HCEC 1CT (cell line): ENCODE results near the gene CEACAM18.
"Not testable (repeated sequence)": the region's sequence is repeated elsewhere in the genome, so short reads cannot be mapped to it uniquely, and the experiment has no call there.

Source experiments
- DNase-seq: peaks from one replicate; pipeline ENCODE4 v3.0.0-alpha.2; 2017

CEACAM18 gene

GRCh38 chr19:51478381-51479234, at the start of gene CEACAM18:
Gene CEACAM18 (plus strand): TSS chr19:51478539.
- no peak for DNase-seq

- no peak for DNase-seq
These were observed 48.1 kb upstream of the CEACAM18 start for GRCh38 chr19:51430221-51430620.

- DNase-seq = no peak
These were observed 47.2 kb upstream of the CEACAM18 start for GRCh38 chr19:51431124-51431523.

GRCh38 chr19:51433043-51433442, 45.3 kb upstream of the CEACAM18 start:
- DNase-seq = no peak

- DNase-seq = no peak
These were observed 43.9 kb upstream of the CEACAM18 start for GRCh38 chr19:51434456-51434855.

GRCh38 chr19:51439021-51439465, 39.3 kb upstream of the CEACAM18 start:
- DNase-seq = no peak

GRCh38 chr19:51440052-51440451, 38.3 kb upstream of the CEACAM18 start:
- DNase-seq = no peak

GRCh38 chr19:51440846-51441409, 37.4 kb upstream of the CEACAM18 start:
- DNase-seq = no peak

GRCh38 chr19:51441410-51442390, 36.6 kb upstream of the CEACAM18 start:
- DNase-seq = no peak

- not testable (repeated sequence) for DNase-seq
These were observed 30.8 kb upstream of the CEACAM18 start for GRCh38 chr19:51447510-51447909.

GRCh38 chr19:51448011-51448410, 30.3 kb upstream of the CEACAM18 start:
- no peak for DNase-seq

GRCh38 chr19:51448411-51449016, 29.8 kb upstream of the CEACAM18 start:
- no peak for DNase-seq

GRCh38 chr19:51450730-51451307, 27.5 kb upstream of the CEACAM18 start:
- DNase-seq = no peak

- DNase-seq = no peak
These were observed 21.6 kb upstream of the CEACAM18 start for GRCh38 chr19:51456541-51457290.

- DNase-seq = no peak
These were observed 20.9 kb upstream of the CEACAM18 start for GRCh38 chr19:51457351-51458013.

- DNase-seq = no peak
These were observed 20.2 kb upstream of the CEACAM18 start, which contains the start of gene SIGLEC8 for GRCh38 chr19:51458051-51458645. Gene SIGLEC8 (minus strand): TSS chr19:51458454. CDS start chr19:51458387, 67 bp downstream.

GRCh38 chr19:51458899-51459505, 19.3 kb upstream of the CEACAM18 start:
- no peak for DNase-seq

GRCh38 chr19:51460164-51460992, 18.0 kb upstream of the CEACAM18 start:
- no peak for DNase-seq

GRCh38 chr19:51461723-51462161, 16.6 kb upstream of the CEACAM18 start:
- DNase-seq = no peak
